H9 (cell line): ENCODE measurements around the gene ABCB8. TPM values are rescaled to one million over a fixed set of nuclear protein-coding genes. Genes with fewer than 3 reads are reported as not detected.

Experiments
- DNase-seq: peaks from one replicate; pipeline ENCODE4 v3.0.0-alpha.2; 2017
- H2AFZ ChIP-seq: one replicate; pipeline ENCODE4 v1.6.1; 2013; ENCODE audit warnings: mild to moderate bottlenecking, low read length, control low read depth, moderate library complexity
- H2AK5ac ChIP-seq: 2 replicates; pipeline ENCODE4 v1.6.1; 2013; ENCODE audit warnings: low read length, control low read depth, mixed read lengths; ENCODE audit not compliant: insufficient read length
- H2BK120ac ChIP-seq: one replicate; pipeline ENCODE4 v1.6.1; 2013; ENCODE audit warnings: low read depth, mild to moderate bottlenecking, low read length, control low read depth, inconsistent platforms; ENCODE audit not compliant: poor library complexity, severe bottlenecking
- H2BK12ac ChIP-seq: 2 replicates; pipeline ENCODE4 v1.6.1; 2013; ENCODE audit warnings: low read length, control low read depth, mixed read lengths, low read depth; ENCODE audit not compliant: insufficient read length
- H2BK15ac ChIP-seq: 2 replicates; pipeline ENCODE4 v1.6.1; 2013; ENCODE audit warnings: low read depth, low read length, control low read depth
- H2BK20ac ChIP-seq: one replicate; pipeline ENCODE4 v1.6.1; 2013; ENCODE audit warnings: low read depth, mild to moderate bottlenecking, low read length, control low read depth, inconsistent platforms; ENCODE audit not compliant: poor library complexity, severe bottlenecking
- H2BK5ac ChIP-seq: 2 replicates; pipeline ENCODE4 v1.6.1; 2013; ENCODE audit warnings: low read length, control low read depth, mixed read lengths; ENCODE audit not compliant: insufficient read length
- H3K14ac ChIP-seq: 2 replicates; pipeline ENCODE4 v1.6.1; 2013; ENCODE audit warnings: low read length, control low read depth; ENCODE audit not compliant: insufficient read depth
- H3K18ac ChIP-seq: 2 replicates; pipeline ENCODE4 v1.6.1; 2013; ENCODE audit warnings: low read depth, mild to moderate bottlenecking, mixed read lengths, low read length, control low read depth; ENCODE audit not compliant: insufficient read length
- H3K23ac ChIP-seq: 2 replicates; pipeline ENCODE4 v1.6.1; 2013; ENCODE audit warnings: low read length, control low read depth, mixed read lengths, low read depth; ENCODE audit not compliant: insufficient read length
- H3K23me2 ChIP-seq: 2 replicates; pipeline ENCODE4 v1.6.1; 2013; ENCODE audit warnings: low read depth, mild to moderate bottlenecking, mixed read lengths, low read length, control low read depth; ENCODE audit not compliant: insufficient read length, poor library complexity, severe bottlenecking
- H3K27ac ChIP-seq: 2 replicates; pipeline ENCODE4 v1.5.1; 2013; ENCODE audit warnings: low read length, control low read depth, mixed read lengths, low read depth; ENCODE audit not compliant: insufficient read length
- H3K27me3 ChIP-seq: 2 replicates; pipeline ENCODE4 v1.6.1; 2013; ENCODE audit warnings: low read length, control low read depth, inconsistent platforms; ENCODE audit not compliant: insufficient read depth
- H3K4ac ChIP-seq: 2 replicates; pipeline ENCODE4 v1.6.1; 2013; ENCODE audit warnings: low read depth, mild to moderate bottlenecking, control low read depth, inconsistent platforms, low read length, moderate library complexity
- H3K4me1 ChIP-seq: 2 replicates; pipeline ENCODE4 v1.6.1; 2013; ENCODE audit warnings: low read length, control low read depth, inconsistent platforms; ENCODE audit not compliant: insufficient read depth
- H3K4me2 ChIP-seq: 2 replicates; pipeline ENCODE4 v1.6.1; 2013; ENCODE audit warnings: low read length, control low read depth, mixed read lengths; ENCODE audit not compliant: insufficient read length, insufficient read depth
- H3K56ac ChIP-seq: 2 replicates; pipeline ENCODE4 v1.6.1; 2013; ENCODE audit warnings: low read depth, mild to moderate bottlenecking, mixed read lengths, low read length, control low read depth; ENCODE audit not compliant: insufficient read length
- H3K79me1 ChIP-seq: 2 replicates; pipeline ENCODE4 v1.6.1; 2013; ENCODE audit warnings: low read depth, mild to moderate bottlenecking, moderate library complexity, low read length, control low read depth, inconsistent platforms; ENCODE audit not compliant: insufficient read depth, poor library complexity, severe bottlenecking
- H3K79me2 ChIP-seq: 2 replicates; pipeline ENCODE4 v1.6.1; 2013; ENCODE audit warnings: low read length, control low read depth, inconsistent platforms; ENCODE audit not compliant: insufficient read depth
- H3K9ac ChIP-seq: 2 replicates; pipeline ENCODE4 v1.6.1; 2013; ENCODE audit warnings: low read length, control low read depth, mixed read lengths; ENCODE audit not compliant: insufficient read length; ENCODE audit errors: extremely low read depth
- H3K9me3 ChIP-seq: one replicate; pipeline ENCODE4 v1.6.1; 2013; ENCODE audit warnings: low read depth, low read length, inconsistent platforms; ENCODE audit not compliant: control insufficient read depth
- H3T11ph ChIP-seq: one replicate; pipeline ENCODE4 v1.6.1; 2013; ENCODE audit warnings: mild to moderate bottlenecking, low read length, control low read depth, inconsistent platforms
- H4K20me1 ChIP-seq: one replicate; pipeline ENCODE4 v1.6.1; 2013; ENCODE audit not compliant: control insufficient read depth, insufficient read length, insufficient read depth
- H4K5ac ChIP-seq: 2 replicates; pipeline ENCODE4 v1.6.1; 2013; ENCODE audit warnings: low read depth, mild to moderate bottlenecking, mixed read lengths, low read length, control low read depth; ENCODE audit not compliant: insufficient read length
- H4K8ac ChIP-seq: replicated peaks from 2 replicates; pipeline ENCODE4 v1.6.1; 2013; ENCODE audit warnings: low read length, control low read depth, mixed read lengths, low read depth; ENCODE audit not compliant: insufficient read length
- H4K91ac ChIP-seq: 2 replicates; pipeline ENCODE4 v1.6.1; 2013; ENCODE audit warnings: low read depth, mild to moderate bottlenecking, moderate library complexity, mixed read lengths, low read length, control low read depth; ENCODE audit not compliant: insufficient read length
- H3K27ac Mint-ChIP-seq, 3 experiments: 2 replicates in 2 of 3; 3 replicates in 1 of 3; pipeline ENCODE4 v1.8.0; 2020 to 2021; ENCODE audit warnings: mixed read lengths in 3 of 3, mild to moderate bottlenecking in 1 of 3, moderate library complexity in 1 of 3
- H3K27me3 Mint-ChIP-seq: 2 replicates; pipeline ENCODE4 v1.8.0; 2021; ENCODE audit warnings: low read depth, mild to moderate bottlenecking, moderate library complexity, mixed read lengths
- H3K36me3 Mint-ChIP-seq, 3 experiments: 2 replicates in 2 of 3; 3 replicates in 1 of 3; pipeline ENCODE4 v1.8.0; 2020 to 2021; ENCODE audit warnings: low read depth in 3 of 3, mixed read lengths in 3 of 3; ENCODE audit not compliant: insufficient read depth in 1 of 3
- H3K4me1 Mint-ChIP-seq, 2 experiments: 2 replicates each; pipeline ENCODE4 v1.8.0; 2020; ENCODE audit warnings: mixed read lengths in 2 of 2
- H3K4me3 Mint-ChIP-seq, 2 experiments: 2 replicates in 1 of 2; 3 replicates in 1 of 2; pipeline ENCODE4 v1.8.0; 2020 to 2021; ENCODE audit warnings: mild to moderate bottlenecking in 2 of 2, mixed read lengths in 2 of 2, moderate library complexity in 1 of 2
- H3K9me3 Mint-ChIP-seq, 2 experiments: 2 replicates in 1 of 2; 3 replicates in 1 of 2; pipeline ENCODE4 v1.8.0; 2020; ENCODE audit warnings: mild to moderate bottlenecking in 2 of 2, mixed read lengths in 2 of 2, moderate library complexity in 1 of 2
- CTCF ChIP-seq: fragments of 200-600 bp; sonication (generic); conservative IDR thresholded peaks from 3 replicates; pipeline ENCODE4 v1.8.0; 2021; ENCODE audit warnings: antibody characterized with exemption, mild to moderate bottlenecking
- WGBS: extraction: QIAGEN DNeasy Blood & Tissue Kit; methylation state at CpG from one replicate; pipeline ENCODE4 v1.1.7; 2013; ENCODE audit warnings: missing lambda C conversion rate, low lambda C conversion rate, mixed read lengths; ENCODE audit not compliant: insufficient read length; ENCODE audit errors: extremely low coverage; 5-methylcytosine and 5-hydroxymethylcytosine counted together
- total RNA-seq: library from RNA; stranded (reverse); gene quantifications from 2 replicates; pipeline ENCODE4 v1.2.1, GENCODE V29; 2021

The ABCB8 gene
- total RNA-seq, 1 experiment from 2014 or later: 22.1 TPM

GRCh38 chr7:151043959-151044358, 15.7 kb downstream of the ABCB8 start:
- Histone ChIP-seq H4K20me1 (no peaks in the 10 kb centered on the region), H2BK15ac (no peak overlapping the region), H3K23ac (no peak overlapping the region), H3K9me3 (no peaks in the 10 kb centered on the region), H3K79me2 (no peaks in the 10 kb centered on the region), H3K27ac (no peak overlapping the region), H4K8ac (no peak overlapping the region), H3K4me1 (no peaks in the 10 kb centered on the region), H4K5ac (no peak overlapping the region), H3K14ac (no peak overlapping the region), H2BK120ac (no peak overlapping the region), H2BK5ac (no peak overlapping the region), H3K56ac (no peak overlapping the region), H3K9ac (no peak overlapping the region), H3K79me1 (no peaks in the 10 kb centered on the region), H2BK12ac (no peak overlapping the region), H2BK20ac (no peak overlapping the region), H3K4ac (no peak overlapping the region), H3K23me2 (no peaks in the 10 kb centered on the region), H3K4me2 (no peak overlapping the region), H3K27me3 (no peaks in the 10 kb centered on the region), H2AK5ac (no peak overlapping the region), H2AFZ (no peak overlapping the region), H3T11ph (no peak overlapping the region), H3K18ac (no peak overlapping the region), H4K91ac (no peak overlapping the region)
- H3K27ac Mint-ChIP-seq: peak overlapping the region in 1 of 3 experiments; percentile 85; a peak in 1 of 7 replicates
- DNase-seq: no peak
- H3K36me3 Mint-ChIP-seq: no peaks in the 10 kb centered on the region; a peak in 1 of 7 replicates
- H3K27me3 Mint-ChIP-seq: peaks cover 23% of the 10 kb centered on the region
- H3K4me3 Mint-ChIP-seq: no peak overlapping the region
- WGBS: no CpG with 5 or more reads among the region's 20 CpGs
- peaks cover 2% of the 10 kb centered on the region in 2 experiments; a peak in 1 of 4 replicates for H3K4me1 Mint-ChIP-seq
- H3K9me3 Mint-ChIP-seq: no peaks in the 10 kb centered on the region; a peak in 1 of 5 replicates
- TF ChIP-seq CTCF: no peak
